ENCODE measurements around the gene KLHL4.
"Not testable (repeated sequence)": the region's sequence is repeated elsewhere in the genome, so short reads cannot be mapped to it uniquely, and the experiment has no call there.

The KLHL4 gene

GRCh38 chrX:87661761-87662160, 144.2 kb downstream of the KLHL4 start:
- no peak for DNase-seq (ENCODE audit: low spot score)

- DNase-seq (ENCODE audit: low spot score), result no peak
These were observed 145.8 kb downstream of the KLHL4 start for GRCh38 chrX:87663421-87663820.

GRCh38 chrX:87664381-87664780, 146.8 kb downstream of the KLHL4 start:
- DNase-seq (ENCODE audit: low spot score), result peak; percentile 32

- no peak for DNase-seq (ENCODE audit: low spot score)
These were observed 162.2 kb downstream of the KLHL4 start for GRCh38 chrX:87679849-87680248.

GRCh38 chrX:87687703-87688102, 170.1 kb downstream of the KLHL4 start:
- no peak for DNase-seq (ENCODE audit: low spot score)

DNA sequence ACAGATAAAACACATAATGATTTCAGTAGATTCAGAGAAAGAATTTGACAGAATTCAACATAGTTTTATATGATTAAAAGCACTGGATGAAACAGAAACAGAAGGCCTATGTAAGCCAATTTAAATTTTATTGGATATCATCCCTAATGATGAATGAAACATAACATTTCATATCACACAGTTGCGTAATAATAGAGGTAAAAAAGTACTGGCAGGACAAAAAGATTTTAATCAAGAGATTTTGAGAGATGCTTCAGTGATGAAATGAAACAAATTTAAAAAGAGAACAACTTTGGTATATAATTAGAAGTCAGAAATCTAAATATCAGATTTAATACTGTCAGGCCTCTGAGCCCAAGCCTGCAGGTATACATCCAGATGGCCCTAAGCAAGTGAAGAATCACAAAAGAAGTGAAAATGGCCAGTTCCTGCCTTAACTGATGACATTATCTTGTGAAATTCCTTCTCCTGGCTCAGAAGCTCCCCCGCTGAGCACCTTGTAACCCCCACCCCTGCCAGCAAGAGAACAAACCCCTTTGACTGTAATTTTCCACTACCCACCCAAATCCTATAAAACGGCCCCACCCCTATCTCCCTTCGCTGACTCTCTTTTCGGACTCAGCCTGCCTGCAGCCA, 170.6 kb downstream of the KLHL4 start:
- DNase-seq (ENCODE audit: low spot score), result not testable (repeated sequence)

DNA sequence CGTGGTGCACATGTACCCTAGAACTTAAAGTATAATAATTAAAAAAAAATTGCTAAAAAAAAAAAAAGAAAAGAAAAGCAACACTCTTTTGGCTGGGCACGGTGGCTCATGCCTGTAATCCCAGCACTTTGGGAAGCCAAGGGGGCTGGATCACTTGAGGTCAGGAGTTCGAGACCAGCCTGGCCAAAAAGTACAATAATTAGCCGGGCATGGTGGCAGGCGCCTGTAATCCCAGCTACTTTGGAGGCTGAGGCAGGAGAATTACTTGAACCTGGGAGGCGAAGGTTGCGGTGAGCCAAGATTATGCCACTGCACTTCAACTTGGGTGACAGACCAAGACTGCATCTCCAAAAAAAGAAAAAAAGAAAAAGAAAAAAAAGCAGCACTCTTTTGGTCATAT, 171.6 kb downstream of the KLHL4 start:
- DNase-seq (ENCODE audit: low spot score), result not testable (repeated sequence)

DNA sequence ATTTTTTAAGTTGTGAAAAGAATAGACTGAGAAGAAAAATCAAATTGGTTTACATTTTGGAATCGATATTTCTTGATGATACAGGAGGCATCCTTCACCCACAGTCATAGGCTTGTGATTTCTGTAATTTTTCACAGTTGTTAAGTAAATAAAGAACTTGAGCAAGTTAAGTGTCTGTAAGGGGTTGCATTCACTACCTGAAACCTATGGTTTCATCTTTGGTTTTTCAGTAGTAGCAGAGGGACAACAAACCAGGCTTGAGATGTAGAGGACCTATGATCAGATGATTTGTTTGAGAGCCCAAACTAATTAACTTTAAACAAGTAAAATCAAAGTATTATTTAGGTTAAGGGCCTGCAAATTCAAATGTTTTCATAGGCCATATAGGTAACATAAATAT, 175.6 kb downstream of the KLHL4 start:
- DNase-seq (ENCODE audit: low spot score), result no peak

GRCh38 chrX:87697409-87697808, 179.8 kb downstream of the KLHL4 start:
- DNase-seq (ENCODE audit: low spot score), result no peak

DNA sequence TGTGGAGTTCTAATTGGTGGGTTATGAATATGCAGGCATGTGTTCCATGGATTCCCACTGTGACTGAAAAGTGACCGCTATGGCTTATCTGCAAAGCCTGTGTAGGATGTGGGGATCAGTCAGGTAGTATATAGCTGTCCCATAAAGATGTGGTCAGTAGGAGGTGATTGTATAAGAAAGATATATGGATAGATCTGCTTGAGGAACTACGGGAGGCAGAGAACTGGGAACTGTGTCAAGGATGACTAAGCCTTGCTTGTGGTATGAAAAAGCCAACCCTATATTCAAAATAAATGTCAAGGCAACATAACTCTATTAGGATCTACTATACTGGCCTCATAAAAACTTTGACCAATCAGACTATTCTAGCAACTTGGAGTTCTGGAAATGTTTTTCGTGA, 185.2 kb downstream of the KLHL4 start:
- DNase-seq (ENCODE audit: low spot score), result no peak

DNA sequence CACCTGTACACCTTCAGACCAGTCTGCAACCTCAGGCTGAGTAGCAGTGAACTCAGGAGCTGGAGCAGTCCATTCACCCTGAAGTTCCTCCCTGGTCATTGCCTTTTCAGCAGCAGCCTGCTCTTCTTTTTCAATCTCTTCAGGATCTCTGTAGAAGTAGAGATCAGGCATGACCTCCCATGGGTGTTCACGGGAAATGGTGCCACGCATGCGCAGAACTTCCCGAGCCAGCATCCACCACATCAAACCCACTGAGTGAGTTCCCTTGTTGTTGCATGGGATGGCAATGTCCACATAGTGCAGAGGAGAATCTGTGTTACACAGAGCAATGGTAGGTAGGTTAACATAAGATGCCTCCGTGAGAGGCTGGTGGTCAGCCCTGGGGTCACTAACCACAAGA, 185.9 kb downstream of the KLHL4 start:
- not testable (repeated sequence) for DNase-seq (ENCODE audit: low spot score)

DNA sequence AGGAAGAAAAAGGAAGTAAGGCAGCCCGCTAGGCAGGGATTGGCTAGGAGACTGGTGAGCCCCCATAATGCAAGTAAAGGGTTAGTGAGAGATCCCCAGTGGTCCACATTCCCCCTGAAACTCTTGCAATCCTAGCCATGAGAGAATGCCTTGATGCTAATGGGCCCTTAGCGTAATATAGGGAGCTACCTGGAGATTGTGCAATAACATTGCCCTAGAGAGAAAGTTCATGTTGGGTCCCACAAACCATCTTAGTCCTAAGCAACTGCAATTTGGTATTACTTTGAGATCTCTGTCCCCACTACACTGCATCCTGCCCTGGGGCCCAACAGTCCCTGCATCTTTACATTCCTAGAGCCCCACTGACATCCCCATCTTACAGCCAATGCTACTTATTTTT, 188.5 kb downstream of the KLHL4 start:
- no peak for DNase-seq (ENCODE audit: low spot score)

DNA sequence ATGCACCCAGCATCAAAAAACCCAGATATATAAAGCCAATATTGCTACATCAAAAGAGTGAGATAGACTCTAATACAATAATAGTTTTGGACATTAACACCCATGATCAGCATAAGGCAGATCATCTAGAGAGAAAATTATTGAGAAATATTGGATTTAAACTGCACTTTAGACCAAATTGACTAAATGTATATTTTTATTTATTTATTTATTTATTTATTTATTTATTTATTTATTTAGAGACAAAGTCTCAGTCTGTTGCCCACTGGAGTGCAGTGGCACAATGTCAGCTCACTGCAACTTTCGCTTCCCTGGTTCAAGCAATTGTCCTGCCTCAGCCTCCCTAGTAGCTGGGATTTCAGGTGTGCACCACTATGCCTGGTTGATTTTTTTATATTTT, 193.0 kb downstream of the KLHL4 start:
- no peak for DNase-seq (ENCODE audit: low spot score)
